Esophagus (tissue), 2 donors: ENCODE measurements around the gene KCNQ1OT1. TPM values are rescaled to one million over a fixed set of nuclear protein-coding genes. Genes with fewer than 3 reads are reported as not detected.
A peak's percentile ranks its signal among the peaks of the same experiment; 100 is the strongest.

ENCODE experiments used
- H3K27ac ChIP-seq, 2 donors: one replicate each; pipeline ENCODE4 v1.5.1; 2013; ENCODE audit warnings: low read depth in 2 of 2, mild to moderate bottlenecking in 2 of 2, inconsistent platforms in 1 of 2, low read length in 1 of 2, moderate library complexity in 1 of 2
- H3K27me3 ChIP-seq, 2 donors: one replicate each; pipeline ENCODE4 v1.6.1; 2013; ENCODE audit warnings: low read length in 2 of 2, control low read depth in 1 of 2, mild to moderate bottlenecking in 1 of 2; ENCODE audit not compliant: insufficient read depth in 2 of 2, control insufficient read depth in 1 of 2
- H3K36me3 ChIP-seq, 2 donors: one replicate each; pipeline ENCODE4 v1.6.1; 2013; ENCODE audit warnings: low read length in 1 of 2; ENCODE audit not compliant: control insufficient read depth in 2 of 2, insufficient read depth in 2 of 2
- H3K4me1 ChIP-seq, 2 donors: one replicate each; pipeline ENCODE4 v1.6.1; 2013; ENCODE audit warnings: low read length in 1 of 2; ENCODE audit not compliant: control insufficient read depth in 2 of 2, insufficient read depth in 2 of 2
- H3K4me3 ChIP-seq, 2 donors: one replicate each; pipeline ENCODE4 v1.5.1; 2013; ENCODE audit warnings: low read length in 2 of 2, mild to moderate bottlenecking in 2 of 2, low read depth in 1 of 2, moderate library complexity in 1 of 2
- H3K9me3 ChIP-seq, 2 donors: one replicate each; pipeline ENCODE4 v1.6.1; 2013; ENCODE audit warnings: mild to moderate bottlenecking in 2 of 2, low read depth in 1 of 2, low read length in 1 of 2, moderate library complexity in 1 of 2; ENCODE audit not compliant: control insufficient read depth in 2 of 2, insufficient read depth in 1 of 2
- WGBS, 2 donors: extraction: QIAGEN DNeasy Blood & Tissue Kit; methylation state at CpG; one replicate each; pipeline ENCODE4 v1.1.7; 2013; 5-methylcytosine and 5-hydroxymethylcytosine counted together
- polyA plus RNA-seq, 2 donors: library from polyadenylated mRNA; stranded (reverse); fragments of 200-250 nt; gene quantifications; one replicate each; pipeline ENCODE4 v1.2.3, GENCODE V29; 2013
- donor health status: healthy with polysubstance abuse.
- donor health status: Bipolar disorder and iron deficiency.

Gene KCNQ1OT1
- polyA plus RNA-seq, 2 donors = 0.04 to 0.51 TPM

- Histone ChIP-seq H3K4me1 (peaks cover 0 to 2% of the 10 kb centered on the region in 2 donors), H3K36me3 (no peaks in the 10 kb centered on the region), H3K9me3 (no peaks in the 10 kb centered on the region), H3K27me3 (no peaks in the 10 kb centered on the region), H3K27ac (no peak overlapping the region), H3K4me3 (no peak overlapping the region)
- WGBS, 2 donors = 88 to 89% methylated on average over 20 of the region's 20 CpGs
Measured at GRCh38 chr11:2742611-2743426, 43.0 kb upstream of the KCNQ1OT1 start.

- 89 to 92% methylated on average over 5 of the region's 5 CpGs for WGBS, 2 donors
- Histone ChIP-seq H3K27me3 (no peaks in the 10 kb centered on the region), H3K4me3 (no peak overlapping the region), H3K27ac (no peak overlapping the region), H3K9me3 (no peaks in the 10 kb centered on the region), H3K36me3 (no peaks in the 10 kb centered on the region), H3K4me1 (peaks cover 0 to 2% of the 10 kb centered on the region in 2 donors)
Measured at GRCh38 chr11:2742201-2742600, 42.4 kb upstream of the KCNQ1OT1 start.

- Histone ChIP-seq H3K27ac (peak overlapping the region in 1 of 2 donors; percentile 37), H3K36me3 (no peaks in the 10 kb centered on the region), H3K4me1 (peaks cover 0 to 2% of the 10 kb centered on the region in 2 donors), H3K27me3 (no peaks in the 10 kb centered on the region), H3K4me3 (no peak overlapping the region), H3K9me3 (no peaks in the 10 kb centered on the region)
- WGBS, 2 donors = 45 to 66% methylated on average over 18 of the region's 18 CpGs
Measured at GRCh38 chr11:2741377-2742131, 41.8 kb upstream of the KCNQ1OT1 start.

GRCh38 chr11:2741006-2741376, 41.2 kb upstream of the KCNQ1OT1 start:
- Histone ChIP-seq H3K36me3 (no peaks in the 10 kb centered on the region), H3K4me3 (no peak overlapping the region), H3K27ac (no peak overlapping the region), H3K27me3 (no peaks in the 10 kb centered on the region), H3K4me1 (peaks cover 0 to 2% of the 10 kb centered on the region in 2 donors), H3K9me3 (no peaks in the 10 kb centered on the region)
- WGBS, 2 donors = 80 to 85% methylated on average over 5 to 7 of the region's 7 CpGs

GRCh38 chr11:2740275-2740940, 40.6 kb upstream of the KCNQ1OT1 start:
- no peak overlapping the region for H3K4me3 ChIP-seq
- no peaks in the 10 kb centered on the region for H3K36me3 ChIP-seq
- peaks cover 0 to 2% of the 10 kb centered on the region in 2 donors for H3K4me1 ChIP-seq
- WGBS, 2 donors = 85 to 89% methylated on average over 17 of the region's 17 CpGs
- H3K9me3 ChIP-seq = no peaks in the 10 kb centered on the region
- H3K27ac ChIP-seq = no peak overlapping the region
- H3K27me3 ChIP-seq = no peaks in the 10 kb centered on the region

GRCh38 chr11:2739531-2740274, 39.9 kb upstream of the KCNQ1OT1 start:
- H3K4me3 ChIP-seq = no peak overlapping the region
- no peaks in the 10 kb centered on the region for H3K36me3 ChIP-seq
- H3K27ac ChIP-seq = no peak overlapping the region
- H3K4me1 ChIP-seq = peaks cover 0 to 2% of the 10 kb centered on the region in 2 donors
- no peaks in the 10 kb centered on the region for H3K27me3 ChIP-seq
- 88 to 91% methylated on average over 15 to 18 of the region's 18 CpGs for WGBS, 2 donors
- no peaks in the 10 kb centered on the region for H3K9me3 ChIP-seq

GRCh38 chr11:2738551-2739431, 39.0 kb upstream of the KCNQ1OT1 start:
- Histone ChIP-seq H3K9me3 (no peaks in the 10 kb centered on the region), H3K4me3 (no peak overlapping the region), H3K27me3 (no peaks in the 10 kb centered on the region), H3K27ac (no peak overlapping the region), H3K4me1 (peaks cover 0 to 2% of the 10 kb centered on the region in 2 donors), H3K36me3 (no peaks in the 10 kb centered on the region)
- 84 to 89% methylated on average over 14 of the region's 14 CpGs for WGBS, 2 donors

GRCh38 chr11:2737866-2738265, 38.1 kb upstream of the KCNQ1OT1 start:
- no peaks in the 10 kb centered on the region for H3K36me3 ChIP-seq
- no peaks in the 10 kb centered on the region for H3K9me3 ChIP-seq
- H3K27ac ChIP-seq = no peak overlapping the region
- no peak overlapping the region for H3K4me3 ChIP-seq
- 70 to 78% methylated on average over 5 of the region's 5 CpGs for WGBS, 2 donors
- no peaks in the 10 kb centered on the region for H3K27me3 ChIP-seq
- peaks cover 0 to 2% of the 10 kb centered on the region in 2 donors for H3K4me1 ChIP-seq
